GM19043 (cell line): Measurements from ENCODE around the gene ADCY9.

Experiments used
- ATAC-seq: cut with Tn5 transposase; IDR thresholded peaks from one replicate; pipeline ENCODE4 v1.9.1; 2021; ENCODE audit warnings: low read depth; ENCODE audit not compliant: unreplicated experiment

The ADCY9 gene

GRCh38 chr16:4096509-4096908 is 19.7 kb downstream of the ADCY9 start:
- no peak for ATAC-seq

GRCh38 chr16:4094127-4094773 is 22.0 kb downstream of the ADCY9 start:
- no peak for ATAC-seq

GRCh38 chr16:4093495-4094126 is 22.6 kb downstream of the ADCY9 start:
- no peak for ATAC-seq

- no peak for ATAC-seq
These were observed 23.5 kb downstream of the ADCY9 start for GRCh38 chr16:4092547-4093265.

GRCh38 chr16:4091240-4092012 is 24.8 kb downstream of the ADCY9 start:
- ATAC-seq = no peak

GRCh38 chr16:4090351-4090851 is 25.8 kb downstream of the ADCY9 start:
- ATAC-seq = no peak

- no peak for ATAC-seq
These were observed 26.4 kb downstream of the ADCY9 start for GRCh38 chr16:4089811-4090301.

- no peak for ATAC-seq
These were observed 26.9 kb downstream of the ADCY9 start for GRCh38 chr16:4089251-4089810.

GRCh38 chr16:4087990-4088577 is 28.2 kb downstream of the ADCY9 start:
- no peak for ATAC-seq

GRCh38 chr16:4087099-4087885 is 28.9 kb downstream of the ADCY9 start:
- no peak for ATAC-seq

- ATAC-seq = no peak
These were observed 30.1 kb downstream of the ADCY9 start for GRCh38 chr16:4086153-4086552.

GRCh38 chr16:4085405-4085970 is 30.8 kb downstream of the ADCY9 start:
- ATAC-seq = no peak

GRCh38 chr16:4083347-4083870 is 32.8 kb downstream of the ADCY9 start:
- ATAC-seq = no peak

- no peak for ATAC-seq
These were observed 33.7 kb downstream of the ADCY9 start for GRCh38 chr16:4082474-4083044.

- ATAC-seq = no peak
These were observed 34.7 kb downstream of the ADCY9 start for GRCh38 chr16:4081521-4082021.

GRCh38 chr16:4081047-4081446 is 35.2 kb downstream of the ADCY9 start:
- ATAC-seq = no peak

GRCh38 chr16:4077174-4077649 is 39.0 kb downstream of the ADCY9 start:
- no peak for ATAC-seq

GRCh38 chr16:4075534-4075933 is 40.7 kb downstream of the ADCY9 start:
- ATAC-seq = no peak
